ENCODE measurements around the gene LAMA2. TPM values are rescaled to one million over a fixed set of nuclear protein-coding genes. Genes with fewer than 3 reads are reported as not detected.

Gene LAMA2
- total RNA-seq, 4 donors from 2014 or later: 203 to 339 (median 275) TPM

DNA sequence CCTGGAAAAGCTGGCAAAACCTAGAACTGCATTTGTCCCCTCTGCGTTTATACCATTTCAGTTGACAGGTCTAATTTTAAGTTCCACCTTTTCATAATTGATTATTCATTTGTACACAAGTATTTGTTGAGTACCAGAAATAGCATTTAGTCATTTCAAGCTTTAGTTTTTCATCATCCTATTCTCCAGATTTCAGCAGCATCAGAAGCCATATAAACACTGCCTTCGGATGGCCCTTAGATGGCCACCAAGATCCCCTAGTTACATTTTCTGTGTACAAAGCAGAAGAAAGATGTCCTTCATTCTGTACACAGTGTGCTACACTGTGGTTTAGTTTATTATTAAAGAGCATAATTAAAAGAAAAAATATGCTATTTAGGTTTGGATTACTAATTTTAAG lies 131.4 kb downstream of the LAMA2 start:
- Histone ChIP-seq H3K4me1 (peaks cover 0 to 20% (median 0%) of the 10 kb centered on the region in 4 donors), H3K27me3 (no peaks in the 10 kb centered on the region), H3K9me3 (peaks cover 0 to 7% (median 0%) of the 10 kb centered on the region in 4 donors), H3K27ac (no peak overlapping the region), H3K4me3 (no peak overlapping the region), H3K36me3 (no peaks in the 10 kb centered on the region)
- WGBS, 2 donors: 80 to 82% methylated on average over 2 of the region's 2 CpGs
- TF ChIP-seq EP300 (IDR thresholded peaks at IDR 0.05) (no peak), POLR2A (IDR thresholded peaks at IDR 0.05) (no peak)
- TF ChIP-seq, protein P1, sequence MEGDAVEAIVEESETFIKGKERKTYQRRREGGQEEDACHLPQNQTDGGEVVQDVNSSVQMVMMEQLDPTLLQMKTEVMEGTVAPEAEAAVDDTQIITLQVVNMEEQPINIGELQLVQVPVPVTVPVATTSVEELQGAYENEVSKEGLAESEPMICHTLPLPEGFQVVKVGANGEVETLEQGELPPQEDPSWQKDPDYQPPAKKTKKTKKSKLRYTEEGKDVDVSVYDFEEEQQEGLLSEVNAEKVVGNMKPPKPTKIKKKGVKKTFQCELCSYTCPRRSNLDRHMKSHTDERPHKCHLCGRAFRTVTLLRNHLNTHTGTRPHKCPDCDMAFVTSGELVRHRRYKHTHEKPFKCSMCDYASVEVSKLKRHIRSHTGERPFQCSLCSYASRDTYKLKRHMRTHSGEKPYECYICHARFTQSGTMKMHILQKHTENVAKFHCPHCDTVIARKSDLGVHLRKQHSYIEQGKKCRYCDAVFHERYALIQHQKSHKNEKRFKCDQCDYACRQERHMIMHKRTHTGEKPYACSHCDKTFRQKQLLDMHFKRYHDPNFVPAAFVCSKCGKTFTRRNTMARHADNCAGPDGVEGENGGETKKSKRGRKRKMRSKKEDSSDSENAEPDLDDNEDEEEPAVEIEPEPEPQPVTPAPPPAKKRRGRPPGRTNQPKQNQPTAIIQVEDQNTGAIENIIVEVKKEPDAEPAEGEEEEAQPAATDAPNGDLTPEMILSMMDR (IDR thresholded peaks at IDR 0.05): no peak
- no peak for DNase-seq (ENCODE audit: low spot score in 2 of 2)

DNA sequence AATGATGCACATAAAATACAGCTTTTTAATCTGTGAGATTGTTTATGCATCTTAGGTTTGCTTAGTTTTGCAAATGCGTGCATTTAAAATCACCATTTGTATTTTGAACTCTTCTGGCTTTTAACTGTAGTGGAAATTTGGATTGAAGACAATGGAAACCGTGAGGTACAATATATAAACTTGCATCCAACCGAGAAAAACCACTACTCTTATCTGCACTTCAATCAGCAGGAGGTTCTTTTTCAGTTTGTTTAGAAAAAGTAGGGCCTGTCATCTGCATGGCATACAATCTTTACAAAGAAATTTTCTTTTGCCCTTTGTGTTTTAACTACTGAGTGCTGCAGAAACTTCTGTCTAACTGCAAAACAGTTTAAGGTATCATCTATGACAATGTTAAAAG lies 132.8 kb downstream of the LAMA2 start:
- no peak overlapping the region for H3K27ac ChIP-seq
- H3K9me3 ChIP-seq: peaks cover 0 to 7% (median 0%) of the 10 kb centered on the region in 4 donors
- H3K36me3 ChIP-seq: peaks cover 0 to 3% (median 0%) of the 10 kb centered on the region in 3 donors
- TF ChIP-seq, protein P1 (IDR thresholded peaks at IDR 0.05): no peak
- no peak for TF ChIP-seq POLR2A (IDR thresholded peaks at IDR 0.05)
- no peak for TF ChIP-seq EP300 (IDR thresholded peaks at IDR 0.05)
- H3K4me1 ChIP-seq: peaks cover 0 to 6% (median 0%) of the 10 kb centered on the region in 4 donors
- no peak for DNase-seq (ENCODE audit: low spot score in 2 of 2)
- H3K4me3 ChIP-seq: no peak overlapping the region
- no peaks in the 10 kb centered on the region for H3K27me3 ChIP-seq
- WGBS, 2 donors: 62 to 69% methylated on average over 3 of the region's 3 CpGs

DNA sequence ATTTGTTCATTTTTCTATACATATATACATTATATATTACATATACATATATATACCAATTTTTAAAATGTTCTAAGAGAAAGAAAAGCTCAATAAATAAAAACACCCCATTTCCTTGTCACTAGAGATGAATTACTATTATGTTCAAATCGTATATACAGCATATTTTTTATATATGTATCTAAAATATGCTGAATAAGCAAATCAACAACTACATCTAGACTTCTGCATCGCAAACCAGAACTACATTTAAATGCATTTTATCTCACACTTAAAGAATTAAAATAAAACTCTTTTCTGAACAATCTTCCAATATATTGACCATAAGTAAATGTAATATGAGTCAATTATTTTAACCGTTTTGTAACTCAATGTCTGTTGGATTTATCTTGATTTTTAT lies 133.9 kb downstream of the LAMA2 start:
- Histone ChIP-seq H3K27me3 (no peaks in the 10 kb centered on the region), H3K4me1 (no peaks in the 10 kb centered on the region), H3K9me3 (peaks cover 0 to 7% (median 0%) of the 10 kb centered on the region in 4 donors), H3K36me3 (peaks cover 0 to 3% (median 0%) of the 10 kb centered on the region in 3 donors), H3K4me3 (no peak overlapping the region), H3K27ac (no peak overlapping the region)
- DNase-seq (ENCODE audit: low spot score in 2 of 2): no peak
- TF ChIP-seq, protein P1 (IDR thresholded peaks at IDR 0.05): no peak
- TF ChIP-seq EP300 (IDR thresholded peaks at IDR 0.05): no peak
- TF ChIP-seq POLR2A (IDR thresholded peaks at IDR 0.05): no peak
- WGBS, 2 donors: 85 to 88% methylated on average over 3 of the region's 3 CpGs

DNA sequence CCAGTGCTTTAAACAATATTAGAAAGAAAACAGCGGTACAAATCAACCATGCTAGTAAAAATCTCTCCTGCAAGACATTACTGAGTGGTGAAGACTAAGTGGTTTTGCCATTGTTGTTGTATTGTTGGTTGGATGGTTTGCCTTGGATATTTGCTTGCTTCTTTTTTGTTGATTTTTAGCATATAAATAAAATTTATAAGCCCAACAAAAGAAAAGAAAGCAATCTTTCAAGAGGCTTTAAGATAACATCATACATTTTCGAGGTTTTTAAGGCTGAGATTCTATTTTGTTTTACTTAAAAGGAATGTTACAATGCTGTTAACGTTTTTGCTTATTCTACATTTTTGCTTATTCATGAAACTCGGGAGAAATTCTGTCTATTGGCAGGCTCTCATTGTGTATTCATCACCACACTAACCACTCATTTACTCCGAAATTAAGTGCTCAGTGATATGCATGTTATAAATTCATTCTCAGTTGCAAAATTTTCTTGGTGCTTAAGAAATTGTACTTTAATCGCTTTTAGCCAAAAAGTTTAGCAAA lies 139.1 kb downstream of the LAMA2 start:
- no peak overlapping the region for H3K27ac ChIP-seq
- H3K4me1 ChIP-seq: peaks cover 0 to 6% (median 0%) of the 10 kb centered on the region in 4 donors
- no peak for TF ChIP-seq EP300 (IDR thresholded peaks at IDR 0.05)
- TF ChIP-seq, protein P1 (IDR thresholded peaks at IDR 0.05): no peak
- 55 to 63% methylated on average over 6 of the region's 6 CpGs for WGBS, 2 donors
- no peak for DNase-seq (ENCODE audit: low spot score in 2 of 2)
- H3K36me3 ChIP-seq: peaks cover 0 to 3% (median 0%) of the 10 kb centered on the region in 3 donors
- no peak overlapping the region for H3K4me3 ChIP-seq
- H3K27me3 ChIP-seq: no peaks in the 10 kb centered on the region
- peaks cover 0 to 7% (median 0%) of the 10 kb centered on the region in 4 donors for H3K9me3 ChIP-seq

DNA sequence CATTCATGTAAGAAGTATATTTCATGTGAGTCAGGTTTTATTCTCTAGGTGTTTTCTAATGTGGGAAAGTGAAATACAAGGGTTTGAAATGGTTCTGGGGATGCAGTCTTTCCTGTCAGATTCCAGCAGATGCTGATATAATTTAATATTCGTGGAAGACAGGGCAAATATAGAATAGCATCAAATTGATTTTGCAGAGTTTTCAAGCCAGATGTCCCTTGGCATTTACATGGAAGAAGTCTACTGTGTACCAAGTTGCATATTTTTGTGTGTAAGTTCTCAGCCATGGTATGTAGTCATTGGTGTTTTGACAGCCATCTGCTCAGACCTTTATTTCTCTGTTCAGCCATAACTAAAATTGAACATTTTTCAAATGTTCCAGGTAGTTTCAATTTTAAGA lies 143.7 kb downstream of the LAMA2 start:
- WGBS, 2 donors: 74 to 83% methylated on average over 1 of the region's 1 CpG
- peaks cover 0 to 15% (median 7%) of the 10 kb centered on the region in 4 donors for H3K4me1 ChIP-seq
- no peak for TF ChIP-seq POLR2A (IDR thresholded peaks at IDR 0.05)
- TF ChIP-seq, protein P1 (IDR thresholded peaks at IDR 0.05): no peak
- no peak for TF ChIP-seq EP300 (IDR thresholded peaks at IDR 0.05)
- H3K27ac ChIP-seq: no peak overlapping the region
- no peaks in the 10 kb centered on the region for H3K27me3 ChIP-seq
- no peaks in the 10 kb centered on the region for H3K9me3 ChIP-seq
- no peak for DNase-seq (ENCODE audit: low spot score in 2 of 2)
- H3K4me3 ChIP-seq: no peak overlapping the region
- H3K36me3 ChIP-seq: no peaks in the 10 kb centered on the region
